H1 (cell line): ENCODE measurements around the gene CEP290. TPM values are rescaled to one million over a fixed set of nuclear protein-coding genes. Genes with fewer than 3 reads are reported as not detected.

ENCODE experiments used
- CTCF ChIA-PET: fragments of 300-600 bp; sonication (Branson Sonifier 250); formaldehyde crosslinking; loops from one replicate; lab custom pipeline; 2021; ENCODE audit not compliant: partially characterized antibody; lab: Charles Lee
- POLR2A ChIA-PET: fragments of 300-600 bp; sonication (Branson Sonifier 250); formaldehyde crosslinking; loops from one replicate; lab custom pipeline; 2021; ENCODE audit warnings: inconsistent platforms; ENCODE audit not compliant: partially characterized antibody; lab: Charles Lee
- DNase-seq, 2 experiments: peaks; one replicate each; pipeline versions ENCODE4 v3.0.0 to v3.0.0-alpha.2; 2010 to 2022; ENCODE audit warnings: low spot score in 2 of 2, low read depth in 1 of 2, mixed read lengths in 1 of 2
- FAIRE-seq: peaks from 2 replicates; lab custom pipeline; 2011; peaks lifted over from hg19 to GRCh38; lab: Jason Lieb, UNC
- H2AFZ ChIP-seq: 2 replicates; pipeline ENCODE4 v1.8.1; 2012; ENCODE audit warnings: low read length, inconsistent platforms
- H2AK5ac ChIP-seq: 2 replicates; pipeline ENCODE4 v1.6.1; 2013; ENCODE audit warnings: low read depth, low read length
- H2BK120ac ChIP-seq: replicated peaks from 2 replicates; pipeline ENCODE3; 2013; ENCODE audit warnings: low read depth, low read length, inconsistent platforms
- H2BK12ac ChIP-seq: 2 replicates; pipeline ENCODE4 v1.6.1; 2013; ENCODE audit warnings: low read depth, low read length
- H2BK15ac ChIP-seq: 2 replicates; pipeline ENCODE4 v1.6.1; 2013; ENCODE audit warnings: low read length
- H2BK20ac ChIP-seq: 2 replicates; pipeline ENCODE4 v1.6.1; 2013; ENCODE audit warnings: low read length
- H2BK5ac ChIP-seq: 2 replicates; pipeline ENCODE4 v1.6.1; 2013; ENCODE audit warnings: low read depth, low read length
- H3K14ac ChIP-seq: 2 replicates; pipeline ENCODE4 v1.6.1; 2013; ENCODE audit warnings: inconsistent platforms; ENCODE audit not compliant: insufficient read length
- H3K18ac ChIP-seq: 2 replicates; pipeline ENCODE4 v1.6.1; 2013; ENCODE audit warnings: low read length; ENCODE audit errors: extremely low read depth
- H3K23ac ChIP-seq: 2 replicates; pipeline ENCODE4 v1.6.1; 2013; ENCODE audit warnings: inconsistent platforms; ENCODE audit not compliant: insufficient read length
- H3K23me2 ChIP-seq: 2 replicates; pipeline ENCODE4 v1.6.1; 2013; ENCODE audit warnings: low read depth, low read length
- H3K27ac ChIP-seq: 2 replicates; pipeline ENCODE4 v1.6.1; 2011; ENCODE audit warnings: low read depth, low read length, inconsistent platforms
- H3K27me3 ChIP-seq, 4 experiments: replicated peaks in 1 of 4; 1 replicate in 1 of 4; 2 replicates in 3 of 4; pipeline versions ENCODE4 v1.6.1 to v1.8.1; 2011 to 2013; ENCODE audit warnings: low read length in 3 of 4, mild to moderate bottlenecking in 3 of 4, inconsistent platforms in 2 of 4, mixed read lengths in 2 of 4, moderate library complexity in 1 of 4; ENCODE audit not compliant: control insufficient read depth in 3 of 4, insufficient read depth in 3 of 4; ENCODE audit errors: extremely low read depth in 1 of 4
- H3K36me3 ChIP-seq, 4 experiments: 2 replicates each; pipeline versions ENCODE4 v1.6.1 to v1.8.1; 2011 to 2013; ENCODE audit warnings: mild to moderate bottlenecking in 4 of 4, low read length in 3 of 4, moderate library complexity in 2 of 4, control low read depth in 1 of 4, inconsistent platforms in 1 of 4; ENCODE audit not compliant: insufficient read depth in 4 of 4, control insufficient read depth in 2 of 4
- H3K4ac ChIP-seq: replicated peaks from 2 replicates; pipeline ENCODE3; 2013; ENCODE audit warnings: low read length, low read depth, mixed read lengths, inconsistent platforms; ENCODE audit not compliant: insufficient read length
- H3K4me1 ChIP-seq, 4 experiments: replicated peaks in 1 of 4; 1 replicate in 1 of 4; 2 replicates in 3 of 4; pipeline versions ENCODE4 v1.6.1 to v1.8.1; 2011 to 2013; ENCODE audit warnings: low read length in 3 of 4, inconsistent platforms in 2 of 4, mixed read lengths in 1 of 4; ENCODE audit not compliant: insufficient read depth in 4 of 4, control insufficient read depth in 3 of 4
- H3K4me2 ChIP-seq, 2 experiments: 2 replicates each; pipeline versions ENCODE4 v1.6.1 to v1.8.1; 2011 to 2013; ENCODE audit warnings: low read depth in 2 of 2, low read length in 2 of 2, control low read depth in 1 of 2, inconsistent platforms in 1 of 2, mild to moderate bottlenecking in 1 of 2; ENCODE audit not compliant: insufficient read depth in 1 of 2
- H3K4me3 ChIP-seq, 4 experiments: fragments of 200-600, 300-600 bp in 1 of 4; sonication (generic), shearing (Covaris generic), sonication (Bioruptor Twin) in 1 of 4; 2 replicates each; pipeline versions ENCODE4 v1.5.1 to v1.8.1; 2011 to 2016; ENCODE audit warnings: low read length in 4 of 4, low read depth in 3 of 4, control low read depth in 2 of 4, inconsistent platforms in 2 of 4, mild to moderate bottlenecking in 2 of 4, mixed read lengths in 1 of 4, moderate library complexity in 1 of 4; ENCODE audit not compliant: insufficient read depth in 2 of 4; ENCODE audit errors: extremely low read depth in 1 of 4
- H3K56ac ChIP-seq: replicated peaks from 2 replicates; pipeline ENCODE3; 2013; ENCODE audit warnings: low read depth, mild to moderate bottlenecking, mixed read lengths, low read length, inconsistent platforms; ENCODE audit not compliant: insufficient read length
- H3K79me1 ChIP-seq: 2 replicates; pipeline ENCODE4 v1.6.1; 2013; ENCODE audit warnings: low read depth, low read length, control low read depth
- H3K79me2 ChIP-seq, 2 experiments: 2 replicates each; pipeline versions ENCODE4 v1.6.1 to v1.8.1; 2012 to 2013; ENCODE audit warnings: low read length in 2 of 2, mild to moderate bottlenecking in 2 of 2, inconsistent platforms in 1 of 2; ENCODE audit not compliant: insufficient read depth in 2 of 2, control insufficient read depth in 1 of 2
- H3K9ac ChIP-seq, 4 experiments: replicated peaks in 1 of 4; 1 replicate in 1 of 4; 2 replicates in 3 of 4; pipeline versions ENCODE4 v1.6.1 to v1.8.1; 2011 to 2013; ENCODE audit warnings: low read depth in 3 of 4, low read length in 3 of 4, control low read depth in 2 of 4, mild to moderate bottlenecking in 2 of 4, moderate library complexity in 2 of 4, inconsistent platforms in 1 of 4; ENCODE audit errors: extremely low read depth in 1 of 4
- H3K9me3 ChIP-seq, 2 experiments: 2 replicates each; pipeline versions ENCODE4 v1.6.1 to v1.8.1; 2012 to 2013; ENCODE audit warnings: mild to moderate bottlenecking in 2 of 2, moderate library complexity in 2 of 2, control low read depth in 1 of 2, inconsistent platforms in 1 of 2, low read depth in 1 of 2, low read length in 1 of 2, mixed read lengths in 1 of 2; ENCODE audit not compliant: insufficient read depth in 2 of 2
- H4K20me1 ChIP-seq, 2 experiments: replicated peaks in 1 of 2; 2 replicates each; pipeline versions ENCODE3 to v1.8.1; 2011 to 2013; ENCODE audit warnings: inconsistent platforms in 2 of 2, low read length in 2 of 2, mild to moderate bottlenecking in 1 of 2; ENCODE audit not compliant: insufficient read depth in 2 of 2, control insufficient read depth in 1 of 2
- H4K5ac ChIP-seq: 2 replicates; pipeline ENCODE4 v1.6.1; 2013; ENCODE audit warnings: low read length, low read depth, mixed read lengths, inconsistent platforms; ENCODE audit not compliant: insufficient read length
- H4K8ac ChIP-seq: 2 replicates; pipeline ENCODE4 v1.8.0; 2013; ENCODE audit warnings: mild to moderate bottlenecking, moderate library complexity, low read length, inconsistent platforms; ENCODE audit not compliant: insufficient read depth; ENCODE audit errors: extremely low read depth
- H4K91ac ChIP-seq: replicated peaks from 2 replicates; pipeline ENCODE3; 2013; ENCODE audit warnings: low read length, mixed read lengths, inconsistent platforms; ENCODE audit not compliant: insufficient read length
- CTCF ChIP-seq, 3 experiments: IDR thresholded peaks; 1 replicate in 2 of 3; 2 replicates in 1 of 3; pipeline versions ENCODE4 v1.5.1 to v1.6.1; 2011; ENCODE audit warnings: low read length in 3 of 3, mild to moderate bottlenecking in 3 of 3, inconsistent platforms in 2 of 3, low read depth in 1 of 3, moderate library complexity in 1 of 3; ENCODE audit not compliant: insufficient read depth in 1 of 3; ENCODE audit errors: control extremely low read depth in 1 of 3
- RAD21 ChIP-seq, 2 experiments: IDR thresholded peaks in 1 of 2; conservative IDR thresholded peaks in 1 of 2; 2 replicates each; pipeline ENCODE4 v1.6.1; 2011; ENCODE audit warnings: low read depth in 2 of 2, low read length in 2 of 2, improper control_type of control experiment in 1 of 2, inconsistent platforms in 1 of 2, mild to moderate bottlenecking in 1 of 2, moderate library complexity in 1 of 2
- SUZ12 ChIP-seq: fragments of 200-600 bp; sonication (generic); IDR thresholded peaks from 2 replicates; pipeline ENCODE4 v1.6.1; 2012; ENCODE audit warnings: mild to moderate bottlenecking, inconsistent platforms, low read length, moderate library complexity, mixed read lengths
- WGBS, 2 experiments: shearing (Covaris generic) in 1 of 2; methylation state at CpG; one replicate each; pipeline versions ENCODE4 v1.1.6 to v1.1.7; 2013 to 2015; ENCODE audit warnings: low lambda C conversion rate in 2 of 2, mixed read lengths in 2 of 2, inconsistent platforms in 1 of 2, low coverage in 1 of 2, missing lambda C conversion rate in 1 of 2; ENCODE audit not compliant: insufficient replicate concordance in 2 of 2, insufficient coverage in 1 of 2, insufficient read length in 1 of 2; ENCODE audit errors: extremely low coverage in 1 of 2, missing lambda C conversion rate in 1 of 2; 5-methylcytosine and 5-hydroxymethylcytosine counted together
- polyA plus RNA-seq, 7 experiments: library from polyadenylated mRNA; depleted of rRNA in 3 of 7; stranded (reverse) in 5 of 7; unstranded in 2 of 7; fragments of >200 nt in 5 of 7; fragments of 200-250 nt in 2 of 7; gene quantifications; 1 replicate in 5 of 7; 2 replicates in 1 of 7; 4 replicates in 1 of 7; pipeline versions ENCODE4 v1.2.1 to v1.2.3, GENCODE V29; 2011 to 2013; ENCODE audit warnings: missing spikeins in 2 of 7, mixed read lengths in 2 of 7
- total RNA-seq: library from RNA; stranded (reverse); fragmentation: NEBNext Ultra II Directional; extraction: Animal tissue kit (Norgen Biotek cat#: 25700); gene quantifications from 2 replicates; pipeline ENCODE4 v1.2.1, GENCODE V29; 2021

CEP290 gene
- total and polyA plus RNA-seq, 2 of the 8 experiments (the other 6 are each of a cell fraction or from before 2014, with no cell fraction given) = 2.1 to 5.9 TPM

DNA sequence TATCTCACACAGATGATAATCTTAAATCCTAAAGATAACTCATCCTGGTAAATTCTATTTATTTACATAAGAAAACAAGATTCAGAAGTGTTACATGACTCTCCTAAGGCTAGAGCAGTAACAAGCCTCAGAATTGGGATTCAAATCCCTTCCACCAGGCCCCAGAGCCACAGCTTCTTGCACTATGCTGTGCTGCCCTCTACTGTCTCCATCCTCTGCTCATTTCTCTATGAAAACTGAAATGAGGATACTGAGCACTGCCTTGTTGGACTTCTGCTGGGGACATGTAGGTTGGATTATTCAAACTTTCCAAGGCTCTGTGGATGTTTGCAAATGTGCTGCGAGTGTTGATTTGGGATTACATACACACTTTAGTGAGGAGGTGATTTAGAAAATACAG, 89.2 kb downstream of the CEP290 start:
- FAIRE-seq = no peak
- 95% methylated on average over 1 of the region's 1 CpG; no CpG with 5 or more reads in 1 of the 2 experiments for WGBS, 2 experiments

More for the DNA sequence above, 89.2 kb downstream of the CEP290 start:
- DNase-seq = no peak
- Histone ChIP-seq H3K56ac (no peak overlapping the region), H2BK120ac (no peak overlapping the region), H2AK5ac (no peak overlapping the region), H3K4ac (no peak overlapping the region), H3K18ac (no peak overlapping the region), H4K20me1 (no peaks in the 10 kb centered on the region), H3K4me3 (no peak overlapping the region), H3K79me2 (no peaks in the 10 kb centered on the region), H4K8ac (no peak overlapping the region), H2BK5ac (no peak overlapping the region), H3K9ac (no peak overlapping the region), H3K23me2 (no peaks in the 10 kb centered on the region), H3K27ac (no peak overlapping the region), H2BK12ac (no peak overlapping the region), H3K4me2 (no peak overlapping the region), H3K79me1 (no peaks in the 10 kb centered on the region), H2BK15ac (no peak overlapping the region), H3K27me3 (no peaks in the 10 kb centered on the region), H3K14ac (no peak overlapping the region), H4K91ac (no peak overlapping the region), H3K23ac (no peak overlapping the region), H2BK20ac (no peak overlapping the region), H3K36me3 (peaks cover 2 to 28% (median 5%) of the 10 kb centered on the region in 4 experiments; a peak in 6 of 8 replicates), H4K5ac (no peak overlapping the region), H3K9me3 (no peaks in the 10 kb centered on the region), H2AFZ (no peak overlapping the region), H3K4me1 (no peaks in the 10 kb centered on the region)
- ChIA-PET CTCF (interaction anchor here (0.7 to 1.6 kb wide), 3 partner anchors 14 to 18 kb away, joined by 3 to 4 read pairs (median 3); no protein-coding TSS in a partner anchor), POLR2A (interaction anchor here (1.7 kb wide), 1 partner anchor 9 kb away, joined by 3 read pairs; no protein-coding TSS in a partner anchor)
- TF ChIP-seq RAD21 (IDR thresholded peaks at IDR 0.05 in 1 of 2, conservative IDR thresholded peaks at IDR 0.05 in 1 of 2; ENCODE audit: low read depth in 2 of 2, low read length in 2 of 2) = peak; percentile 62 to 72
- no peak for TF ChIP-seq SUZ12
- TF ChIP-seq CTCF (IDR thresholded peaks at IDR 0.05; ENCODE audit: control extremely low read depth in 1 of 3, insufficient read depth in 1 of 3, low read depth in 1 of 3, low read length in 3 of 3) = peak; percentile 41 to 64 (median 51)
